Measurements from ENCODE around the gene RPL18A. TPM values are rescaled to one million over a fixed set of nuclear protein-coding genes. Genes with fewer than 3 reads are reported as not detected.
A peak's percentile ranks its signal among the peaks of the same experiment; 100 is the strongest.

Gene RPL18A
- total RNA-seq, 6 donors from 2014 or later = 705 to 1,655 (median 1,002) TPM

- Histone ChIP-seq H3K4me3 (no peak overlapping the region), H3K27ac (no peak overlapping the region), H3K27me3 (no peaks in the 10 kb centered on the region), H3K9me3 (no peaks in the 10 kb centered on the region), H3K4me1 (peaks cover 5 to 20% (median 14%) of the 10 kb centered on the region in 4 donors), H3K36me3 (no peaks in the 10 kb centered on the region)
- 15 to 36% methylated on average over 14 to 29 of the region's 29 CpGs for WGBS, 2 donors
- no peak for TF ChIP-seq EP300 (IDR thresholded peaks at IDR 0.05)
- peak; percentile 94 to 98 (median 96) for TF ChIP-seq CTCF (IDR thresholded peaks at IDR 0.05)
- no peak for TF ChIP-seq POLR2A (IDR thresholded peaks at IDR 0.05)
- TF ChIP-seq POLR2AphosphoS5 (IDR thresholded peaks at IDR 0.05) = no peak
- DNase-seq = peak; percentile 89 to 95
- ATAC-seq (ENCODE audit: low FRiP score in 2 of 2) = peak; percentile 64 to 82
Observed at GRCh38 chr19:17855280-17856152, 4.2 kb upstream of the RPL18A start.

GRCh38 chr19:17860331-17860992, 752 bp downstream of the RPL18A start:
- DNase-seq = no peak

GRCh38 chr19:17860993-17861360, 1.3 kb downstream of the RPL18A start:
- H3K4me1 ChIP-seq = peaks cover 16 to 35% (median 25%) of the 10 kb centered on the region in 4 donors
- WGBS, 2 donors = 46 to 49% methylated on average over 7 of the region's 7 CpGs
- no peaks in the 10 kb centered on the region for H3K9me3 ChIP-seq
- H3K36me3 ChIP-seq = peaks cover 20 to 48% (median 38%) of the 10 kb centered on the region in 4 donors
- DNase-seq = no peak
- peak overlapping the region in 2 of 4 donors; percentile 89 to 92 for H3K27ac ChIP-seq
- H3K27me3 ChIP-seq = no peaks in the 10 kb centered on the region
- no peak for ATAC-seq (ENCODE audit: low FRiP score in 2 of 2)
- TF ChIP-seq POLR2A (IDR thresholded peaks at IDR 0.05) (no peak), POLR2AphosphoS5 (IDR thresholded peaks at IDR 0.05) (no peak), CTCF (IDR thresholded peaks at IDR 0.05) (no peak), EP300 (IDR thresholded peaks at IDR 0.05) (no peak)
- H3K4me3 ChIP-seq = peak overlapping the region; percentile 87 to 100 (median 94)

More at GRCh38 chr19:17860331-17860992, 752 bp downstream of the RPL18A start:
- Histone ChIP-seq H3K27me3 (no peaks in the 10 kb centered on the region), H3K4me1 (peaks cover 16 to 39% (median 25%) of the 10 kb centered on the region in 4 donors), H3K9me3 (no peaks in the 10 kb centered on the region), H3K4me3 (peak overlapping the region; percentile 87 to 100 (median 94)), H3K27ac (peak overlapping the region; percentile 84 to 92 (median 88)), H3K36me3 (peaks cover 20 to 44% (median 38%) of the 10 kb centered on the region in 4 donors)
- WGBS, 2 donors = 1 to 2% methylated on average over 18 to 22 of the region's 22 CpGs
- ATAC-seq (ENCODE audit: low FRiP score in 2 of 2) = no peak
- no peak for TF ChIP-seq POLR2A (IDR thresholded peaks at IDR 0.05)
- TF ChIP-seq CTCF (IDR thresholded peaks at IDR 0.05) = no peak
- no peak for TF ChIP-seq POLR2AphosphoS5 (IDR thresholded peaks at IDR 0.05)
- no peak for TF ChIP-seq EP300 (IDR thresholded peaks at IDR 0.05)

- H3K4me1 ChIP-seq = peaks cover 16 to 35% (median 26%) of the 10 kb centered on the region in 4 donors
- WGBS, 2 donors = 84 to 85% methylated on average over 7 to 23 of the region's 23 CpGs
- peaks cover 20 to 48% (median 38%) of the 10 kb centered on the region in 4 donors for H3K36me3 ChIP-seq
- TF ChIP-seq POLR2AphosphoS5 (IDR thresholded peaks at IDR 0.05) = no peak
- no peak for TF ChIP-seq POLR2A (IDR thresholded peaks at IDR 0.05)
- TF ChIP-seq CTCF (IDR thresholded peaks at IDR 0.05) = no peak
- TF ChIP-seq EP300 (IDR thresholded peaks at IDR 0.05) = no peak
- no peak overlapping the region for H3K27ac ChIP-seq
- no peaks in the 10 kb centered on the region for H3K9me3 ChIP-seq
- no peaks in the 10 kb centered on the region for H3K27me3 ChIP-seq
- DNase-seq = no peak
- H3K4me3 ChIP-seq = peak overlapping the region in 2 of 4 donors; percentile 88 to 100
- no peak for ATAC-seq (ENCODE audit: low FRiP score in 2 of 2)
Observed at GRCh38 chr19:17861542-17862402, 2.1 kb downstream of the RPL18A start.

Measured in upper lobe of left lung (tissue), 6 donors.